Inflammatory macrophage (primary cell): ENCODE results near the gene DCAF10.
A peak's percentile ranks its signal among the peaks of the same experiment; 100 is the strongest.
"Not testable (repeated sequence)": the region's sequence is repeated elsewhere in the genome, so short reads cannot be mapped to it uniquely, and the experiment has no call there.

Source experiments
- DNase-seq, 2 donors: peaks; one replicate each; pipeline ENCODE4 v3.0.0-alpha.2; 2020 to 2022

DCAF10 gene

GRCh38 chr9:37870081-37870798, 69.6 kb downstream of the DCAF10 start:
- DNase-seq: no peak

- DNase-seq: no peak
These were observed 70.2 kb downstream of the DCAF10 start for GRCh38 chr9:37870799-37871176.

GRCh38 chr9:37873955-37874354, 73.4 kb downstream of the DCAF10 start:
- DNase-seq: no peak

GRCh38 chr9:37876376-37876775, 75.8 kb downstream of the DCAF10 start:
- no peak for DNase-seq

- DNase-seq: no peak
These were observed 80.4 kb downstream of the DCAF10 start for GRCh38 chr9:37880916-37881479.

GRCh38 chr9:37887977-37888583, 87.5 kb downstream of the DCAF10 start:
- peak; percentile 78 to 81 for DNase-seq

GRCh38 chr9:37889536-37889935, 88.9 kb downstream of the DCAF10 start:
- no peak for DNase-seq

GRCh38 chr9:37891042-37891441, 90.4 kb downstream of the DCAF10 start:
- not testable (repeated sequence) for DNase-seq

- DNase-seq: no peak
These were observed 91.5 kb downstream of the DCAF10 start for GRCh38 chr9:37892063-37892462.

GRCh38 chr9:37897665-37898064, 97.1 kb downstream of the DCAF10 start:
- no peak for DNase-seq

- DNase-seq: no peak
These were observed 98.4 kb downstream of the DCAF10 start for GRCh38 chr9:37899041-37899440.

- DNase-seq: no peak
These were observed 101.5 kb downstream of the DCAF10 start for GRCh38 chr9:37902131-37902530.

GRCh38 chr9:37902796-37903646, 102.4 kb downstream of the DCAF10 start:
- no peak for DNase-seq

- DNase-seq: peak; percentile 92
These were observed 103.2 kb downstream of the DCAF10 start, which contains the start of gene SLC25A51 for GRCh38 chr9:37903647-37904444. SLC25A51 (minus strand) TSS chr9:37904127; CDS start chr9:37888550, 15,577 bp downstream.

- no peak for DNase-seq
These were observed 104.0 kb downstream of the DCAF10 start for GRCh38 chr9:37904445-37905130.

- DNase-seq: no peak
These were observed 104.5 kb downstream of the DCAF10 start for GRCh38 chr9:37905131-37905505.

- DNase-seq: no peak
These were observed 105.2 kb downstream of the DCAF10 start for GRCh38 chr9:37905776-37906175.

- DNase-seq: no peak
These were observed 106.0 kb downstream of the DCAF10 start for GRCh38 chr9:37906312-37907239.

- DNase-seq: no peak
These were observed 107.7 kb downstream of the DCAF10 start for GRCh38 chr9:37908283-37908682.

GRCh38 chr9:37908698-37909186, 108.1 kb downstream of the DCAF10 start:
- DNase-seq: peak; percentile 93 to 96
